ENCODE measurements around the gene CCN5.
"Not testable (repeated sequence)": the region's sequence is repeated elsewhere in the genome, so short reads cannot be mapped to it uniquely, and the experiment has no call there.

Gene CCN5, protein sequence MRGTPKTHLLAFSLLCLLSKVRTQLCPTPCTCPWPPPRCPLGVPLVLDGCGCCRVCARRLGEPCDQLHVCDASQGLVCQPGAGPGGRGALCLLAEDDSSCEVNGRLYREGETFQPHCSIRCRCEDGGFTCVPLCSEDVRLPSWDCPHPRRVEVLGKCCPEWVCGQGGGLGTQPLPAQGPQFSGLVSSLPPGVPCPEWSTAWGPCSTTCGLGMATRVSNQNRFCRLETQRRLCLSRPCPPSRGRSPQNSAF

DNA sequence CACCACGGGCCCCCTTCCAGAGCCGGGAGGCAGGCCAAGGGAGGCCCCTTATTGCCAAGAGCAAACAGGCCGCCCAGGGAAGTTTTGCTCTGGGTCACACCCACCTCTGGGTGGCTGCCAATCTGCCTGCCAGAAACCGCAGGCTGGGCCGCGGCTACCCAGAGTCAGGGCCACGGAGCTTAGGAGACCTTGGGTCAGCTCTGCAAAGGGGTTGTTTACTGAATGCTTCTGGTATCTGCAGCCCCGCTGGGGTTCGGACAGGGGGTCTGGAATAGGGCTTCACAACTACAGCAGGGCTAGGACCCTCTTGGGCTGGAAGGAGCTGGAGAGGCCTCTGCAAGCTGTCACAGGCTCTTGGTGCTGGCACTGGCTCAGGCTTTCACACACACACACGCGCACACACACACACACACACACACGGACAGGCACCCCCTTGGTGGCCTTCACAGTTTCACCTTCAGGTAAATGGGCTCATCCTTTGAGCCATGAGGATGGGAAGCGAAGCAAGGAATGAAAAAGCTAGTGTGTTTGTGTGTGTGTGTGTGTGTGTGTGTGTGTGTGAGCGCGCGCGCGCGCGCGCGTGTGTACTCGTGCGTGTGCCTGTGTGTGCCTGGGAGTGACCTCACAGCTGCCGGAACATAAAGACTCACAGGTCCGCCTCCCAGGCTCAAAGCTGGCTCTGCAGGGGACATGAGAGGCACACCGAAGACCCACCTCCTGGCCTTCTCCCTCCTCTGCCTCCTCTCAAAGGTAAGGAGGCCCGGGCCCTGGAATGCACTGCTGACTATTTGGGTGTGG, at the start of gene CCN5:
TSS of gene CCN5 (plus strand) at position 669 of the 798 bp plus-strand sequence. CDS start at position 691, 22 bp downstream.
- DNase-seq (ENCODE audit: low read depth), result peak; percentile 85
- no peak within 1 kb of the TSS for H3K4me3 ChIP-seq (replicated peaks; ENCODE audit: low read depth, low read length)
- TF ChIP-seq, protein P1, sequence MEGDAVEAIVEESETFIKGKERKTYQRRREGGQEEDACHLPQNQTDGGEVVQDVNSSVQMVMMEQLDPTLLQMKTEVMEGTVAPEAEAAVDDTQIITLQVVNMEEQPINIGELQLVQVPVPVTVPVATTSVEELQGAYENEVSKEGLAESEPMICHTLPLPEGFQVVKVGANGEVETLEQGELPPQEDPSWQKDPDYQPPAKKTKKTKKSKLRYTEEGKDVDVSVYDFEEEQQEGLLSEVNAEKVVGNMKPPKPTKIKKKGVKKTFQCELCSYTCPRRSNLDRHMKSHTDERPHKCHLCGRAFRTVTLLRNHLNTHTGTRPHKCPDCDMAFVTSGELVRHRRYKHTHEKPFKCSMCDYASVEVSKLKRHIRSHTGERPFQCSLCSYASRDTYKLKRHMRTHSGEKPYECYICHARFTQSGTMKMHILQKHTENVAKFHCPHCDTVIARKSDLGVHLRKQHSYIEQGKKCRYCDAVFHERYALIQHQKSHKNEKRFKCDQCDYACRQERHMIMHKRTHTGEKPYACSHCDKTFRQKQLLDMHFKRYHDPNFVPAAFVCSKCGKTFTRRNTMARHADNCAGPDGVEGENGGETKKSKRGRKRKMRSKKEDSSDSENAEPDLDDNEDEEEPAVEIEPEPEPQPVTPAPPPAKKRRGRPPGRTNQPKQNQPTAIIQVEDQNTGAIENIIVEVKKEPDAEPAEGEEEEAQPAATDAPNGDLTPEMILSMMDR (IDR thresholded peaks at IDR 0.05; ENCODE audit: low read length, missing control alignments), result no peak

- DNase-seq (ENCODE audit: low read depth), result no peak
- TF ChIP-seq, protein P1 (IDR thresholded peaks at IDR 0.05; ENCODE audit: low read length, missing control alignments), result no peak
- no peak overlapping the region for H3K4me3 ChIP-seq (replicated peaks; ENCODE audit: low read depth, low read length)
These were observed 49.1 kb upstream of the CCN5 start for GRCh38 chr20:44666066-44666465.

GRCh38 chr20:44670851-44671250, 44.3 kb upstream of the CCN5 start:
- DNase-seq (ENCODE audit: low read depth); H3K4me3 ChIP-seq (replicated peaks; ENCODE audit: low read depth, low read length): not testable (repeated sequence)

DNA sequence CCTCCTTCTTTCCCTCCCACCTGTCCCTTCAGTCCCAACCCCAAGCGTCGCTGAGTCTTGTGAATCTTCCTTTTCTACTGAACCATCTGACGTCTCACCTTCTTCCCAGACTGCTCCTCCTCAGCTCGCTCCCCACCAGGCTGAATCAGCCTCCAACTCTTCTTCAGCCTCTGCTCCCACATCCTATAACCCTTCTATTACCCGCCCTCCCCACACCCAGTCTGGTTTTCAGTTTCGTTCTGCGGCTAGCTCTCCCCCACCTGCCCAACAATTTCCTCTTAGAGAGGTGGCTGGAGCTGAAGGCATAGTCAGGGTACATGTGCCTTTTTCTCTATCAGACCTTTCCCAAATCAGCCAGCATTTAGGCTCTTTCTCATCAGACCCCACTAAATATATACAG, 43.6 kb upstream of the CCN5 start:
- DNase-seq (ENCODE audit: low read depth); H3K4me3 ChIP-seq (replicated peaks; ENCODE audit: low read depth, low read length): not testable (repeated sequence)

DNA sequence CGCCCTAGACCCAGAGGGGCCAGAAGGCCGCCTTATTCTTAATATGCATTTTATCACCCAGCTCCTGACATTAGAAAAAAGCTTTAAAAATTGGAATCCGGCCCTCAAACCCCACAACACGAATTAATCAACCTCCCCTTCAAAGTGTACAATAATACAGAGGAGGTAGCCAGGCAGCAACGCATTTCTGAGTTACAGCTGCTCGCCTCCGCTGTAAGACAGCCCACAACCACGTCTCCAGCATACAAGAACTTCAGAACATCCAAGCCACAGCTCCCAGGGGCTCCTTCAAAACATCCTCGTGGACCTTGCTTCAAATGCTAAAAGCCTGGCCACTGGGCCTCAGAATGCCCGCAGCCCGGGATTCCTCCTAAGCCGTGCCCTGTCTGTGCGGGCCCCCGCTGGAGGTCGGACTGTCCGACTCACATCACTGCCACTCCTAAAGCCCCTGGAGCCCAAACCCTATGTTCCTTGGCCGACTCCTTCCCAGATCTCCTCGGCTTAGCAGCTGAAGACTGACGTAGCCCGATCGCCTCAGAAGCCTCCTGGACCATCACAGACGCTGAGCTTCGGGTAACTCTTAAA, 42.8 kb upstream of the CCN5 start:
- DNase-seq (ENCODE audit: low read depth); H3K4me3 ChIP-seq (replicated peaks; ENCODE audit: low read depth, low read length): not testable (repeated sequence)

GRCh38 chr20:44678242-44678641, 36.9 kb upstream of the CCN5 start:
- TF ChIP-seq, protein P1 (IDR thresholded peaks at IDR 0.05; ENCODE audit: low read length, missing control alignments), result no peak
- H3K4me3 ChIP-seq (replicated peaks; ENCODE audit: low read depth, low read length), result no peak overlapping the region
- DNase-seq (ENCODE audit: low read depth), result no peak

DNA sequence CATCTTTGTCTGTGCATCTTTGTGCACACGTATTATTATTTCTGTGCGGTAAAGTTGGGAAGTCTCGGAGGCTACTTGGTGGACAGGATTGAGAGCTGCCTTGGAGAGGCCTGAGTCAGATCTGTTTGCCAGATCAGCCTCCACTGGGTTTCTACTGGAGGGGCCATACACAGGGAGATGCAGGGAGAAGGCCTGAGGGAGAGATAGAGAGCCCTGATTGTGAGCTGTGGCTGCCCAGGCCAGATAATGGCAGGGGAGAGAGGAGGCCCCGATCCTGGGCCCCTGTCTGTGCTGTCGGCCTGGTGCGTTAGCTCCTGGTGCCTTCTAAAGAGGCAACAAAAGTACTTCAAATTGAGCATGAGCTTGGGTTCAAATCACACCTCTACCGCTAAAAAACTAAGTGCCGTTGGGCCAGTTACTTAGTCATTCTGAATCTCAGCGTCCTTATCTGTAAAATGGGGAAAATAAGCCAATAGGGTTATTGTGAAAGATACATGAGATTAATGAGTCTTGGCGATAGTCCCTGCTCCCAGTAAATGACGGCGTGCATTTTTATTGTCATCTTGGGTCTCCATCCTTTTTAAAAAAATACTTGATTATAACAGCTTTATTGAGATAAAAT, 36.1 kb upstream of the CCN5 start:
- TF ChIP-seq, protein P1 (IDR thresholded peaks at IDR 0.05; ENCODE audit: low read length, missing control alignments), result no peak
- DNase-seq (ENCODE audit: low read depth), result no peak
- H3K4me3 ChIP-seq (replicated peaks; ENCODE audit: low read depth, low read length), result no peak overlapping the region

DNA sequence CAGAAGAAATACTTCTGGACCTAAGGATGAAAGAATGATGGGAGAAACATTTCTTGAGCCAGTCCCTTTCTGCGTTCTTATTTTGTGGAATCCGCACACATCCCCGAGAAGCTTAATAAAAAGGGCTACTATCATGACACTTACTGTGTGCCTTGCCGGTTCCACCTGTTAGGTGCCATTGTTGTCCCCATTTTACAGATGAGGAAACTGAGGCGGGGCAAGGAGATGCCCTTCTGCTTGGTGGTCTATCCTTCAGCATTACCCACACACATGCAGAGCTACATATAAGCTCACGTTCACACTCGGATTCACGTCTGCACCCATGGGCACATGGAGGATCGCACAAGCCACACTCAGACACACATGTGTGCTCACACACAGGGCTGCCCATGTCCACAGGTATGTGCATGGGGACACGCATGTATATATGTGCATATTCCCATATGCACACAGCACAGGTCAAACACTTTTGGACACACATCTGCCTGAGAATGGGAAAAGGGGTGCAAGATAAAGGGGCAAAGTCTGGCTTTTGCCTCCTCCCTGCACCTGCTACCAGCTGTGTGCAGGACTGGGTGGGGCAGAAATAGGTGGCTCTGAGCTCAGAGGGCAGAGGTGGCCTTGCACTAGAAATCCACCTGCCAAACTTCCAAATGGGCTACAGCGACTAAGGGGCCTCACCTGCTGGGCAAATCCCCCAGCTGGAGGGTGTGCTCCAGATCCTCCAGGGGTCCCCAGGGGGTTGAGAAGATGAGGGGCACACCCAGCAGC, 33.2 kb upstream of the CCN5 start:
- H3K4me3 ChIP-seq (replicated peaks; ENCODE audit: low read depth, low read length), result no peak overlapping the region
- TF ChIP-seq, protein P1 (IDR thresholded peaks at IDR 0.05; ENCODE audit: low read length, missing control alignments), result no peak
- no peak for DNase-seq (ENCODE audit: low read depth)
